Measurements from ENCODE around the gene RGR.

DNA sequence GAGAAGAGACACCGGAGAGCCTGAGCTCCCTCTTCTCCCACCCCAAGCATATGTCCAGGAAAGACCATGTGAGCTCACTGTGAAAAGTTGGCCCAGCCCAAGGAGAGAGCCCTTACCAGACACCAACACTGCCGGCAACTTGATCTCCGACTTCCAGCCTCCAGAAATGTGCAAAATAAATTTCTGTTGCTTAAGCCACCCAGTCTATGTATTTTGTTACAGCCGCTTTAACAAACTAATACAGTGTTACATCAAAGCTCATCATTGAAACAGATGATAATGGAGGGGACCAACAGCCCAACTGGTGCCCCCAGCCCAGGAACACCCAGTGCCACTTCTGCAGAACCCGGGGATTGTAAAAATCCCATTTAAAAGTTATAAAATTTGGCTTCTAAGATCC lies 18.9 kb downstream of the RGR start:
- TF ChIP-seq, protein P1, sequence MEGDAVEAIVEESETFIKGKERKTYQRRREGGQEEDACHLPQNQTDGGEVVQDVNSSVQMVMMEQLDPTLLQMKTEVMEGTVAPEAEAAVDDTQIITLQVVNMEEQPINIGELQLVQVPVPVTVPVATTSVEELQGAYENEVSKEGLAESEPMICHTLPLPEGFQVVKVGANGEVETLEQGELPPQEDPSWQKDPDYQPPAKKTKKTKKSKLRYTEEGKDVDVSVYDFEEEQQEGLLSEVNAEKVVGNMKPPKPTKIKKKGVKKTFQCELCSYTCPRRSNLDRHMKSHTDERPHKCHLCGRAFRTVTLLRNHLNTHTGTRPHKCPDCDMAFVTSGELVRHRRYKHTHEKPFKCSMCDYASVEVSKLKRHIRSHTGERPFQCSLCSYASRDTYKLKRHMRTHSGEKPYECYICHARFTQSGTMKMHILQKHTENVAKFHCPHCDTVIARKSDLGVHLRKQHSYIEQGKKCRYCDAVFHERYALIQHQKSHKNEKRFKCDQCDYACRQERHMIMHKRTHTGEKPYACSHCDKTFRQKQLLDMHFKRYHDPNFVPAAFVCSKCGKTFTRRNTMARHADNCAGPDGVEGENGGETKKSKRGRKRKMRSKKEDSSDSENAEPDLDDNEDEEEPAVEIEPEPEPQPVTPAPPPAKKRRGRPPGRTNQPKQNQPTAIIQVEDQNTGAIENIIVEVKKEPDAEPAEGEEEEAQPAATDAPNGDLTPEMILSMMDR (optimal IDR thresholded peaks at IDR 0.05 in 1 of 3, IDR thresholded peaks at IDR 0.05 in 1 of 3, conservative IDR thresholded peaks at IDR 0.05 in 1 of 3; ENCODE audit: extremely low read depth in 1 of 3, insufficient read depth in 2 of 3, low read length in 3 of 3): no peak
- no peak for TF ChIP-seq EZH2 (IDR thresholded peaks at IDR 0.05; ENCODE audit: low read length)

All from keratinocyte (primary cell).